RWPE1 (cell line): Measurements from ENCODE around the gene ADAM12.

Experiments
- CTCF ChIA-PET: fragments of 350-600 bp; sonication (Branson Sonifier 250); formaldehyde crosslinking; extraction: SDS; loops from one replicate; lab custom pipeline; 2021; lab: Yijun Ruan, JAX
- POLR2A ChIA-PET: fragments of 400-600 bp; formaldehyde crosslinking; extraction: SDS; loops from one replicate; lab custom pipeline; 2020; ENCODE audit warnings: antibody characterized with exemption; ENCODE audit not compliant: low non-redundant PET; lab: Yijun Ruan, JAX
- DNase-seq: peaks from one replicate; pipeline ENCODE4 v3.0.0; 2012; ENCODE audit warnings: low spot score
- H3K27ac ChIP-seq: fragments of 450-650 bp; 2 replicates; pipeline ENCODE4 v1.5.1; 2017
- CTCF ChIP-seq: fragments of 450-650 bp; conservative IDR thresholded peaks from 2 replicates; pipeline ENCODE4 v1.5.1; 2017; ENCODE audit warnings: low read depth, mild to moderate bottlenecking

ADAM12 gene

GRCh38 chr10:126397640-126398382, 9.5 kb upstream of the ADAM12 start:
- no peak overlapping the region for H3K27ac ChIP-seq
- ChIA-PET CTCF (interaction anchor here (1.5 kb wide), 1 partner anchor 11 kb away, joined by 4 read pairs; no protein-coding TSS in a partner anchor), POLR2A (no interaction called here)
- TF ChIP-seq CTCF: no peak
- DNase-seq: peak; percentile 90

DNA sequence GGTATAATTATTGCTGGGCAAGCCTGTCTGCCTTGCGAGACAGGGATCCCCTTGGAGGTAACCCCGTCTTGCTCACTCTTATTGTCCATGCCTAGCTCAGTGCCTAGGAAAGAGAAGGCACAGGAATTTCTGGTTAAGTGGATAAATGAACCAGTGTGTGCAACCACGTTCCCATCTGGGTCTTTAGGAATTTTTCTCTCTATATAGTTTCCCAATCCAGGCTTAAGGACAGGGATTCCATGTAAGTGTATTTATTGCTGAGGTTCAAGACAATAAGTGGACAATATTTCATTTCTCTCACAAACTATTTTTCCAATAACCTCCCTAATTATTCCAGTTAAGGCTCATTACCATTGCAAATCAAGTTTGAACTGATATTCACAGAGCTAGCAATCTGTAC, 8.9 kb upstream of the ADAM12 start:
- CTCF ChIA-PET: interaction anchor here (1.5 kb wide), 1 partner anchor 10 kb away, joined by 4 read pairs; no protein-coding TSS in a partner anchor
- TF ChIP-seq CTCF: no peak
- POLR2A ChIA-PET: no interaction called here
- DNase-seq: no peak
- no peak overlapping the region for H3K27ac ChIP-seq

- CTCF ChIA-PET: no interaction called here
- TF ChIP-seq CTCF: no peak
Observed at GRCh38 chr10:126394948-126395347, 6.7 kb upstream of the ADAM12 start.

DNA sequence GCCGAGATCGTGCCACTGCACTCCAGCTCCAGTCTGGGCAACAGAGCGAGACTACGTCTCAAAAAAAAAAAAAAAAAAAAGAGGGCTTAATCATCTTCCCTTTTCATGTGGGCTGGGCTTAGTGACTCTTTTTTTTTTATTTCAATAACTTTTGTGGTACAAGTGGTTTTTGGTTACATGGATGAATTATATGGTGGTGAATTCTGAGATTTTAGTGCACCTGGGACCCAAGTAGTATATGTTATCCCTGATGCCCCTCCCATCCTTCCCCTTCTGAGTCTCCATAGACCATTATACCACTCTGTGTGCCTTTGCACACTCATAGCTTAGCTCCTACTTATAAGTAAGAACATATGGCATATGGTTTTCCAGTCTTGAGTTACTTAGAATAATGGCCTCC, 4.8 kb upstream of the ADAM12 start:
- no peak for TF ChIP-seq CTCF
- ChIA-PET POLR2A (interaction anchor here (0.7 kb wide), 1 partner anchor 8 kb away, joined by 3 read pairs; no protein-coding TSS in a partner anchor), CTCF (interaction anchor here (0.5 kb wide), 1 partner anchor 1514 kb away, joined by 3 read pairs; the partner anchor contains the start of gene PTPRE)
- no peak overlapping the region for H3K27ac ChIP-seq
- DNase-seq: no peak

More at GRCh38 chr10:126394948-126395347, 6.7 kb upstream of the ADAM12 start:
- no peak overlapping the region for H3K27ac ChIP-seq
- no peak for DNase-seq
- POLR2A ChIA-PET: no interaction called here

DNA sequence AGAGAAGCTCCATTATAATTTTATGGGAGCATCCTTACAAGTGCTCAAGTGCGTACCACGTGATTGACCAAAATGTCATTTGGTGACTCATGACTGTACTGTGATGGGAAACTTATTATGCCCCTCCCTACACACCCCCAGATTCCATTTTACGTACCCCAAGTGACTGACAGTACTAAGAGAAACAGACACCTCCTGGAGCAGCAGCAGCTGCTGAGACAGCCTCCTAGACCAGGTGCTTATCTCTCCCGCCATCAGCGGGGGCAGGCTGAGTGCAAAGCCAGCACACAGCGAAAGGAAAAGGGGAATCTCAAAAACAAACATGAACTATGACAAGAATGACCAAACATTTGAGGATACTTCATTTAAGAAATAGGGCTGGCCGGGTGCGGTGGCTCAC, 4.2 kb upstream of the ADAM12 start:
- POLR2A ChIA-PET: no interaction called here
- no peak overlapping the region for H3K27ac ChIP-seq
- no peak for DNase-seq
- CTCF ChIA-PET: no interaction called here
- TF ChIP-seq CTCF: no peak

GRCh38 chr10:126392068-126392467, 3.8 kb upstream of the ADAM12 start:
- CTCF ChIA-PET: interaction anchor here (0.9 kb wide), 1 partner anchor 458 kb away, joined by 3 read pairs; no protein-coding TSS in a partner anchor
- no peak for TF ChIP-seq CTCF
- no peak for DNase-seq
- no peak overlapping the region for H3K27ac ChIP-seq
- POLR2A ChIA-PET: no interaction called here
